Stimulated activated naive CD4-positive, alpha-beta T cell (primary cell): ENCODE measurements around the gene SHKBP1.
"Not testable (repeated sequence)": the region's sequence is repeated elsewhere in the genome, so short reads cannot be mapped to it uniquely, and the experiment has no call there.

Experiments
- DNase-seq, 6 experiments: peaks; one replicate each; lab custom pipeline; 2025; lab: John Stamatoyannopoulos, UW

The SHKBP1 gene

DNA sequence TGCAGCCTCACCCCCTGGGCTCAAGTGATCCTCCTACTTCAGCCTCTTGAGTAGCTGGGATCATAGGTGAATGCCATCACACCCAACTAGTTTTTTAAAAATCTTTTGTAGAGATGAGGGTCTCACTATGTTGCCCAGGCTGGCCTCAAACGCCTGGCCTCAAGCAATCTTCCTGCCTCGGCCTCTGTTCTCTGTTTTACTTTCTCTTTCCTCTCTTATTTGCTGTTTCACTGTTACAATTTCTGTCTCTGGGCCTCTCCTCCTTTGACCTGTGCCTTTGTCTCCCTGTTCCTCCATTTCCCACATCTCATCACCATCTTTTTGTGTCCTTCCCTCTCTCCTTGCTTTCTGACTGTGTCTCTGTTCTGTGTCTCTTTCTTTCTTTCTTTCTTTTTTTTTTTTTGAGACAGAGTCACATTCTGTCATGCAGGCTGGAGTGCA, 9.3 kb downstream of the SHKBP1 start:
- no peak for DNase-seq

DNA sequence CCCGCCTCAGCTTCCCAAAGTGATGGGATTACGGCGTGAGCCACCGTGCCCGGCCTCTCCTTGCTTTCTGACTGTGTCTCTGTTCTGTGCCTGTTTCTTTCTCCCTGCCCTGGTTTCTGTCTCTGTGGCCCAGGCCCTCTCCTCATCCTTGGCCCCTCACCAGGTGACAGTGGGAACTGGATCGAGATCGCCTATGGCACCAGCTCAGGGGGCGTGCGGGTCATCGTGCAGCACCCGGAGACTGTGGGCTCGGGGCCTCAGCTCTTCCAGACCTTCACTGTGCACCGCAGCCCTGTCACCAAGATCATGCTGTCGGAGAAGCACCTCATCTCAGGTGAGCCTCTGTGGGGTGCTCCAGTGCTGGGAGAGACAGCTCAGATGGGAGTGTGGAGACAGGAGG, 9.9 kb downstream of the SHKBP1 start:
- no peak for DNase-seq

- no peak for DNase-seq
Measured at GRCh38 chr19:40588110-40588854, 11.6 kb downstream of the SHKBP1 start.

DNA sequence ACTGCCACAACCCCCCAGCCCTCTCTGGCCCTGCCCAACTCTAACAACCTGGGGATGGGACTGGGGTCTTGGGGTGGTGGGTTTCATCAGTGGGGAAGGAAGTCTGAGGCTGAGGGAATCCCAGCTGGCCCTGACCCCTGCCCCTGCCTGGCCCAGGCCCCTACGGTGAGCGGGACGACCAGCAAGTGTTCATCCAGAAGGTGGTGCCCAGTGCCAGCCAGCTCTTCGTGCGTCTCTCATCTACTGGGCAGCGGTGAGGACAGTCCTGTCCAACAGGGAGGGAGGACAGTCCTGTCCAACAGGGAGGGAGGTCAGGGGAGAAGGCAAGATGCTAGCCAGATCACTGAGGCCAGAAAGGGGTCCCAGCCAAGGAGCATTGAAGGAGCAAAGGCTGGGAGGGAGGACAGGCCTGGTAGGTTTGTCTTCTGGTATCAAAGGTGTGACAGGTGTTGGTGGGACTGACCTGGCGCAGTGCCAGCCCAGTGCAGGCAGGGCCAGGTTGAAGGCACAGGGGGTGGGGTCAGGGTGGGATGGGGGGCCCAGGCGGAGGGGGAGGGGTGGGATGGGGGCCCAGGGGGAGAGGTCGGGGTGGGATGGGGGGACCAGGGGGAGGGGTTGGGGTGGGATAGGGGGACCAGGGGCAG, 12.4 kb downstream of the SHKBP1 start:
- DNase-seq: no peak

- DNase-seq: no peak
Measured at GRCh38 chr19:40589591-40590429, 13.1 kb downstream of the SHKBP1 start.

GRCh38 chr19:40590464-40591265, 14.0 kb downstream of the SHKBP1 start:
- no peak for DNase-seq

- DNase-seq: not testable (repeated sequence)
Measured at GRCh38 chr19:40591724-40592123, 15.1 kb downstream of the SHKBP1 start.

- no peak for DNase-seq
Measured at GRCh38 chr19:40592170-40592569, 15.5 kb downstream of the SHKBP1 start.

DNA sequence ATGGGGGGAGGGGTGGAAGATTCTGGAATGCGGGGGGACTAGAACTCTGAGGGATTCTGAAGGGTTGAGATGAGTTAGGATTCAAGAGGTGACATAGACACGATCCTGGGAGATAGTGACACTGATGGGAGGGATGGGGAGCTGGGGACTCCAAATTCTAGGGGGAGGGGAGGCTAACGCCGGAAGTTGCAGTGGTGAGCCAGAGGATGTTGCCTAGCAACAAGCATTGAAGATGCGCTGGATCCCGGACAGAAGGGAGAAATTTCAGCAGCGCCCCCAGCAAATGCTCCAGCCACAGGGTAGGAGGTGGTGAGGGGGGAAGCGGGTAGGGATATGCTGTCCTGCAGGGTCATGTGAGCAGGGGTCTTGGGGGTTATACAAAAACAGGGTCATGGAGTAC, 17.6 kb downstream of the SHKBP1 start:
- DNase-seq: no peak

- DNase-seq: no peak
Measured at GRCh38 chr19:40594657-40595091, 18.0 kb downstream of the SHKBP1 start.

DNA sequence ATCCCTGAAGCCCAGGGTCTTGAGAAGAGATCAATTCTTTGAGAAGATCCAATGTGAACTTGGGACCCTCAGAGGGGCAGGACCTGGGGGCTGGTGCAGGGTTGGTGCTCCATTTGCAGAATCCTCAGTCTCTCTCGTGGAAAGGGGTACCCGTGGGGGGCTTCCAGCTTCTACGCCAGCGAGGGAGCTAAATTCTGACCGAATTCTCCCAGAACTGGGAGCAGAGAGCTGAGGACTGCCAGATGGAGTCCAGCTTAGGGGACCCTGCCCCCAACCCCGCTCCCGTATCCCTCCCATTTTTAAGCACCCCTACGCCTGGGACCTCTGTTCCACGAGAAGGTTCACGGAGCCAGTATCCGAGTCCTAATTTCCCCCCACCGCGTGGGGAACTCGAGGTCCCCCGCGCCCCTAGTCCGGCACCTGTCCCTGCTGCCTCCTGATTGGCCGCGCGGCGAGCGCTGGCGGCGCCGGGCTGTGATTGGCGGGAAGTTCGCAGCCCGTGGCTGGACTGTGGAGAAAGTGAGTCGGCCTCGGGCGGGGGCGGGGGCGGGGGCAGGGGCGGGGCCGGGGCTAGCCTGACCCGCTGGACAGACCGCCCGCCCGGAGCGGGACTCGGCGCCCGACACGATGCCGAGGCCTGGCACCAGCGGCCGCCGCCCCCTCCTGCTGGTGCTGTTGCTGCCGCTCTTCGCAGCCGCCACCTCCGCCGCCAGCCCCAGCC, 20.1 kb downstream of the SHKBP1 start:
- DNase-seq: peak in 1 of 6 experiments; percentile 28

- no peak for DNase-seq
Measured at GRCh38 chr19:40597329-40597838, 20.7 kb downstream of the SHKBP1 start.

DNA sequence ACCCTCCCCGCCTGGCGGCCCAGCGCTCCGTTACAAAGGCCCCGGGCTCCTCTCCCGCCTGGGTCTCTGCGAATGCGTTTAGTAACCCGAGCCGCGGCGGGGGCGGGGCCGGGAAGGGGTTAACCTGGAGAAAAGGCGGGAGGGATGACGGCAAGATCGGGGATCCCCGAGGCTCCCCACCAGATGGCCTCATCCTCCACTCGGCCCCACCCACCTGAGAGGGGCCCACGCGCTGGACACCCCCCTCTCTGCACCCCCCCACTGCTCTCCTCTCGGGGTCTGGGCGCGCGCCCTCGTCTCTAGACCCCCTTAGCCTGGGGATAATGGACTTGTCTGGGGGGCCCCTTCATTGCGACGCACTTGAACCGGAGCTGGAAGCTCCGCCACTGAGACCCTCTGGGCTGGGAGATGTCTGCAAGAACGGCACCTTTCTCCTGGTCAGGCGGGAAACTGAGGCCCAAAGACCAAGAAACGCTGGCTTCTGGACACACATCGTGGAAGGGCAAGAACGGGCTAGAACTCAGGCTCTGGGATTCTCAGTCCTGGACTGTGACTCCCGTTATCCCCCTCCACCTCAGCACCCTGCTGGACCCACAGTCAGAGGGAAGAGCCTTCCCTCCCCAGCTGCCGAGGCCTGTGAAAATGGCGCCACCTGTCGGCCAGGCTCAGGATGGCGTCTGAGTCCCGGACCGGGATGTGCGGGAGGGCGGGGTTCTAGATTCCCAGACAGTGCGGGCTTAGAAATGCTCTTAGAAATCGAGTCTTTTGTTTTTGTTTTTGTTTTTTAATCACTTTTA, 21.6 kb downstream of the SHKBP1 start:
- peak; percentile 56 to 85 (median 74) for DNase-seq

- DNase-seq: no peak
Measured at GRCh38 chr19:40598918-40599307, 22.2 kb downstream of the SHKBP1 start.

- DNase-seq: peak in 2 of 6 experiments; percentile 20 to 45
Measured at GRCh38 chr19:40599331-40599901, 22.7 kb downstream of the SHKBP1 start.

- DNase-seq: peak in 1 of 6 experiments; percentile 45
Measured at GRCh38 chr19:40599902-40600569, 23.4 kb downstream of the SHKBP1 start.

- DNase-seq: no peak
Measured at GRCh38 chr19:40600570-40601133, 24.0 kb downstream of the SHKBP1 start.

- DNase-seq: peak in 1 of 6 experiments; percentile 26
Measured at GRCh38 chr19:40601134-40601974, 24.7 kb downstream of the SHKBP1 start, which contains the start of gene LTBP4. TSS of gene LTBP4 (plus strand) at chr19:40601369. CDS start at chr19:40601388, 19 bp downstream.
